WTC11 (cell line): Measurements from ENCODE around the gene HIPK2. TPM values are rescaled to one million over a fixed set of nuclear protein-coding genes. Genes with fewer than 3 reads are reported as not detected.

ENCODE experiments used
- ATAC-seq: fragments of 200-7000 bp; cut with Tn5 transposase; 2 replicates; pipeline ENCODE4 v1.10.0; 2021; ENCODE audit warnings: mild to moderate bottlenecking, moderate library complexity
- CTCF ChIA-PET: fragments of 300-600 bp; sonication (Branson Sonifier 250); formaldehyde crosslinking; loops from one replicate; lab custom pipeline; 2021; ENCODE audit warnings: antibody characterized with exemption; lab: Charles Lee
- POLR2A ChIA-PET: fragments of 350-600 bp; sonication (Branson Sonifier 250); formaldehyde crosslinking; loops from one replicate; lab custom pipeline; 2021; ENCODE audit warnings: antibody characterized with exemption; lab: Charles Lee
- DNase-seq: peaks from one replicate; pipeline ENCODE4 v3.0.0; 2021; ENCODE audit warnings: low spot score
- H3K27ac Mint-ChIP-seq: 2 replicates; pipeline ENCODE4 v1.8.0; 2021; ENCODE audit warnings: mixed read lengths
- H3K27me3 Mint-ChIP-seq: 2 replicates; pipeline ENCODE4 v1.8.0; 2021; ENCODE audit warnings: low read depth, mild to moderate bottlenecking, moderate library complexity, mixed read lengths
- H3K36me3 Mint-ChIP-seq: 2 replicates; pipeline ENCODE4 v1.8.0; 2021; ENCODE audit warnings: mixed read lengths
- H3K4me1 Mint-ChIP-seq: 2 replicates; pipeline ENCODE4 v1.8.0; 2022; ENCODE audit warnings: mixed read lengths
- H3K4me3 Mint-ChIP-seq: 2 replicates; pipeline ENCODE4 v1.8.0; 2021; ENCODE audit warnings: mild to moderate bottlenecking, moderate library complexity, mixed read lengths
- H3K9me3 Mint-ChIP-seq: 2 replicates; pipeline ENCODE4 v1.8.0; 2021; ENCODE audit warnings: mixed read lengths
- FOXP1 ChIP-seq: sonication (generic); formaldehyde crosslinking; IDR thresholded peaks from 2 replicates; pipeline ENCODE4 v1.8.0; 2022; ENCODE audit warnings: missing genetic modification reagents, mild to moderate bottlenecking, moderate library complexity, borderline replicate concordance
- GABPB1 ChIP-seq: sonication (generic); formaldehyde crosslinking; IDR thresholded peaks from 2 replicates; pipeline ENCODE4 v1.8.1; 2023; ENCODE audit warnings: mild to moderate bottlenecking, missing genetic modification reagents
- GRHL2 ChIP-seq: fragments of 250-450 bp; sonication (Bioruptor Pico); IDR thresholded peaks from 2 replicates; pipeline ENCODE4 v1.8.0; 2022; ENCODE audit warnings: mild to moderate bottlenecking, moderate library complexity; ENCODE audit not compliant: insufficient replicate concordance, severe bottlenecking
- NFE2L1 ChIP-seq: sonication (generic); formaldehyde crosslinking; IDR thresholded peaks from 2 replicates; pipeline ENCODE4 v1.8.1; 2023; ENCODE audit warnings: missing genetic modification reagents
- NR2C2 ChIP-seq: sonication (generic); formaldehyde crosslinking; IDR thresholded peaks from 2 replicates; pipeline ENCODE4 v1.8.0; 2022; ENCODE audit warnings: mild to moderate bottlenecking, missing genetic modification reagents
- PRRX2 ChIP-seq: fragments of 250-450 bp; sonication (Bioruptor Pico); IDR thresholded peaks from 2 replicates; pipeline ENCODE4 v1.8.0; 2021; ENCODE audit warnings: mild to moderate bottlenecking
- ZNF232 ChIP-seq: sonication (generic); formaldehyde crosslinking; IDR thresholded peaks from 2 replicates; pipeline ENCODE4 v1.8.0; 2022; ENCODE audit warnings: mild to moderate bottlenecking, missing genetic modification reagents
- ZNF263 ChIP-seq: sonication (generic); formaldehyde crosslinking; IDR thresholded peaks from 2 replicates; pipeline ENCODE4 v1.8.1; 2022; ENCODE audit warnings: low read depth, mild to moderate bottlenecking, moderate library complexity, missing genetic modification reagents
- total RNA-seq: library from RNA; stranded (reverse); gene quantifications from 3 replicates; pipeline ENCODE4 v1.2.3, GENCODE V29; 2021
- TF ChIP-seq, protein P1 (sequence below): sonication (generic); formaldehyde crosslinking; IDR thresholded peaks from 2 replicates; pipeline ENCODE4 v1.8.0; 2023; ENCODE audit warnings: mild to moderate bottlenecking, missing genetic modification reagents
- TF ChIP-seq, protein P2 (sequence below): sonication (generic); formaldehyde crosslinking; IDR thresholded peaks from 2 replicates; pipeline ENCODE4 v1.8.0; 2023; ENCODE audit warnings: missing genetic modification reagents
- TF ChIP-seq, protein P3 (sequence below): sonication (generic); formaldehyde crosslinking; IDR thresholded peaks from 2 replicates; pipeline ENCODE4 v1.8.0; 2023; ENCODE audit warnings: missing genetic modification reagents, mild to moderate bottlenecking, borderline replicate concordance
- TF ChIP-seq, protein P4 (sequence below): sonication (generic); formaldehyde crosslinking; IDR thresholded peaks from 2 replicates; pipeline ENCODE4 v1.8.1; 2023; ENCODE audit warnings: mild to moderate bottlenecking, missing genetic modification reagents
- TF ChIP-seq, protein P5 (sequence below): sonication (generic); formaldehyde crosslinking; IDR thresholded peaks from 2 replicates; pipeline ENCODE4 v1.8.1; 2023; ENCODE audit warnings: mild to moderate bottlenecking, missing genetic modification reagents
- TF ChIP-seq, protein P6 (sequence below): sonication (generic); formaldehyde crosslinking; IDR thresholded peaks from 2 replicates; pipeline ENCODE4 v1.8.1; 2022; ENCODE audit warnings: mild to moderate bottlenecking, moderate library complexity, missing genetic modification reagents
- TF ChIP-seq, protein P7 (sequence below): fragments of 250-450 bp; sonication (Bioruptor Pico); conservative IDR thresholded peaks from 2 replicates; pipeline ENCODE4 v1.9.0; 2021; ENCODE audit warnings: mild to moderate bottlenecking
- TF ChIP-seq, protein P8 (sequence below): sonication (generic); formaldehyde crosslinking; IDR thresholded peaks from 2 replicates; pipeline ENCODE4 v1.8.1; 2022; ENCODE audit warnings: mild to moderate bottlenecking, missing genetic modification reagents, moderate library complexity, borderline replicate concordance
- TF ChIP-seq, protein P9 (sequence below): fragments of 250-450 bp; sonication (Bioruptor Pico); IDR thresholded peaks from 2 replicates; pipeline ENCODE4 v1.9.0; 2021; ENCODE audit warnings: mild to moderate bottlenecking

Gene HIPK2
- total RNA-seq, 1 experiment from 2014 or later: 25.3 TPM

DNA sequence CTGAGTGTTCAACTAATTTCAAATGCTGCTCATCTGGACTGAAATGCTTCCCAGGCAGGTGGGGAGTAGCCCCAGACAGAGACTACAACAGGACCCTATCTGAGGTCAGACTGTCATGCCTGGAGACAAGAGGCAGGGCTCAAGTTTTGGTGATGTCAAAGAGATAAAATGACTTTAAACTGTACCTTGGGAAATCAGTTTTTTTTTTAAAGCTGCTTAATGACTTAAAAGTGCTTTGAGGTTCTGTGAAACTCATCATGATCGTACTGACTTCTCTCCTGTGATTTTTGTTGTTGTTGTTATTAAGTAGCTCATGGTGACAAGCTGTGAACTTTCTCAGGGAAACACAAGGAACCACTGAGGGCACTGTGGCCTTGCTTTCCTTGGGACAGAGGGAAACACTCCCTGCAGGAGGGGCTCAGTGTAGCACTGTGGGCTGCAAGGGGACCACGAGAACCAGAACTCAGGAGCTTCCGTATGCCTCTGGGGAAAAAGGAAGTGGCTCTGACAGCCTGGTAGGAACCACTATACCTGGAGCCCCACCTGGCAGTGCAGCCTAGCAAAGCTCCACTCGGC is 9.5 kb downstream of the HIPK2 start:
- Mint-ChIP-seq H3K4me1 (peaks cover 27% of the 10 kb centered on the region), H3K36me3 (no peaks in the 10 kb centered on the region), H3K27ac (no peak overlapping the region), H3K9me3 (no peaks in the 10 kb centered on the region), H3K27me3 (no peaks in the 10 kb centered on the region), H3K4me3 (no peak overlapping the region)
- ChIA-PET POLR2A (interaction anchor here (0.8 kb wide), 1 partner anchor 237 kb away, joined by 4 read pairs; no protein-coding TSS in a partner anchor), CTCF (interaction anchor here (0.6 to 1.9 kb wide), 5 partner anchors 120 to 642 kb away, joined by 3 to 5 read pairs (median 5); no protein-coding TSS in a partner anchor)
- TF ChIP-seq, protein P1, sequence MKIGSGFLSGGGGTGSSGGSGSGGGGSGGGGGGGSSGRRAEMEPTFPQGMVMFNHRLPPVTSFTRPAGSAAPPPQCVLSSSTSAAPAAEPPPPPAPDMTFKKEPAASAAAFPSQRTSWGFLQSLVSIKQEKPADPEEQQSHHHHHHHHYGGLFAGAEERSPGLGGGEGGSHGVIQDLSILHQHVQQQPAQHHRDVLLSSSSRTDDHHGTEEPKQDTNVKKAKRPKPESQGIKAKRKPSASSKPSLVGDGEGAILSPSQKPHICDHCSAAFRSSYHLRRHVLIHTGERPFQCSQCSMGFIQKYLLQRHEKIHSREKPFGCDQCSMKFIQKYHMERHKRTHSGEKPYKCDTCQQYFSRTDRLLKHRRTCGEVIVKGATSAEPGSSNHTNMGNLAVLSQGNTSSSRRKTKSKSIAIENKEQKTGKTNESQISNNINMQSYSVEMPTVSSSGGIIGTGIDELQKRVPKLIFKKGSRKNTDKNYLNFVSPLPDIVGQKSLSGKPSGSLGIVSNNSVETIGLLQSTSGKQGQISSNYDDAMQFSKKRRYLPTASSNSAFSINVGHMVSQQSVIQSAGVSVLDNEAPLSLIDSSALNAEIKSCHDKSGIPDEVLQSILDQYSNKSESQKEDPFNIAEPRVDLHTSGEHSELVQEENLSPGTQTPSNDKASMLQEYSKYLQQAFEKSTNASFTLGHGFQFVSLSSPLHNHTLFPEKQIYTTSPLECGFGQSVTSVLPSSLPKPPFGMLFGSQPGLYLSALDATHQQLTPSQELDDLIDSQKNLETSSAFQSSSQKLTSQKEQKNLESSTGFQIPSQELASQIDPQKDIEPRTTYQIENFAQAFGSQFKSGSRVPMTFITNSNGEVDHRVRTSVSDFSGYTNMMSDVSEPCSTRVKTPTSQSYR: no peak
- TF ChIP-seq, protein P2, sequence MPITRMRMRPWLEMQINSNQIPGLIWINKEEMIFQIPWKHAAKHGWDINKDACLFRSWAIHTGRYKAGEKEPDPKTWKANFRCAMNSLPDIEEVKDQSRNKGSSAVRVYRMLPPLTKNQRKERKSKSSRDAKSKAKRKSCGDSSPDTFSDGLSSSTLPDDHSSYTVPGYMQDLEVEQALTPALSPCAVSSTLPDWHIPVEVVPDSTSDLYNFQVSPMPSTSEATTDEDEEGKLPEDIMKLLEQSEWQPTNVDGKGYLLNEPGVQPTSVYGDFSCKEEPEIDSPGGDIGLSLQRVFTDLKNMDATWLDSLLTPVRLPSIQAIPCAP (CRISPR knock-in tag): no peak
- TF ChIP-seq NFE2L1 (CRISPR knock-in tag) (no peak), GABPB1 (no peak), ZNF232 (CRISPR knock-in tag) (no peak), GRHL2 (CRISPR knock-in tag) (no peak), NR2C2 (CRISPR knock-in tag) (no peak), FOXP1 (CRISPR knock-in tag) (no peak), ZNF263 (CRISPR knock-in tag) (no peak), PRRX2 (no peak)
- TF ChIP-seq, protein P3, sequence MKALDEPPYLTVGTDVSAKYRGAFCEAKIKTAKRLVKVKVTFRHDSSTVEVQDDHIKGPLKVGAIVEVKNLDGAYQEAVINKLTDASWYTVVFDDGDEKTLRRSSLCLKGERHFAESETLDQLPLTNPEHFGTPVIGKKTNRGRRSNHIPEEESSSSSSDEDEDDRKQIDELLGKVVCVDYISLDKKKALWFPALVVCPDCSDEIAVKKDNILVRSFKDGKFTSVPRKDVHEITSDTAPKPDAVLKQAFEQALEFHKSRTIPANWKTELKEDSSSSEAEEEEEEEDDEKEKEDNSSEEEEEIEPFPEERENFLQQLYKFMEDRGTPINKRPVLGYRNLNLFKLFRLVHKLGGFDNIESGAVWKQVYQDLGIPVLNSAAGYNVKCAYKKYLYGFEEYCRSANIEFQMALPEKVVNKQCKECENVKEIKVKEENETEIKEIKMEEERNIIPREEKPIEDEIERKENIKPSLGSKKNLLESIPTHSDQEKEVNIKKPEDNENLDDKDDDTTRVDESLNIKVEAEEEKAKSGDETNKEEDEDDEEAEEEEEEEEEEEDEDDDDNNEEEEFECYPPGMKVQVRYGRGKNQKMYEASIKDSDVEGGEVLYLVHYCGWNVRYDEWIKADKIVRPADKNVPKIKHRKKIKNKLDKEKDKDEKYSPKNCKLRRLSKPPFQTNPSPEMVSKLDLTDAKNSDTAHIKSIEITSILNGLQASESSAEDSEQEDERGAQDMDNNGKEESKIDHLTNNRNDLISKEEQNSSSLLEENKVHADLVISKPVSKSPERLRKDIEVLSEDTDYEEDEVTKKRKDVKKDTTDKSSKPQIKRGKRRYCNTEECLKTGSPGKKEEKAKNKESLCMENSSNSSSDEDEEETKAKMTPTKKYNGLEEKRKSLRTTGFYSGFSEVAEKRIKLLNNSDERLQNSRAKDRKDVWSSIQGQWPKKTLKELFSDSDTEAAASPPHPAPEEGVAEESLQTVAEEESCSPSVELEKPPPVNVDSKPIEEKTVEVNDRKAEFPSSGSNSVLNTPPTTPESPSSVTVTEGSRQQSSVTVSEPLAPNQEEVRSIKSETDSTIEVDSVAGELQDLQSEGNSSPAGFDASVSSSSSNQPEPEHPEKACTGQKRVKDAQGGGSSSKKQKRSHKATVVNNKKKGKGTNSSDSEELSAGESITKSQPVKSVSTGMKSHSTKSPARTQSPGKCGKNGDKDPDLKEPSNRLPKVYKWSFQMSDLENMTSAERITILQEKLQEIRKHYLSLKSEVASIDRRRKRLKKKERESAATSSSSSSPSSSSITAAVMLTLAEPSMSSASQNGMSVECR (CRISPR knock-in tag): no peak
- TF ChIP-seq, protein P4, sequence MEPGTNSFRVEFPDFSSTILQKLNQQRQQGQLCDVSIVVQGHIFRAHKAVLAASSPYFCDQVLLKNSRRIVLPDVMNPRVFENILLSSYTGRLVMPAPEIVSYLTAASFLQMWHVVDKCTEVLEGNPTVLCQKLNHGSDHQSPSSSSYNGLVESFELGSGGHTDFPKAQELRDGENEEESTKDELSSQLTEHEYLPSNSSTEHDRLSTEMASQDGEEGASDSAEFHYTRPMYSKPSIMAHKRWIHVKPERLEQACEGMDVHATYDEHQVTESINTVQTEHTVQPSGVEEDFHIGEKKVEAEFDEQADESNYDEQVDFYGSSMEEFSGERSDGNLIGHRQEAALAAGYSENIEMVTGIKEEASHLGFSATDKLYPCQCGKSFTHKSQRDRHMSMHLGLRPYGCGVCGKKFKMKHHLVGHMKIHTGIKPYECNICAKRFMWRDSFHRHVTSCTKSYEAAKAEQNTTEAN: no peak
- TF ChIP-seq, protein P5, sequence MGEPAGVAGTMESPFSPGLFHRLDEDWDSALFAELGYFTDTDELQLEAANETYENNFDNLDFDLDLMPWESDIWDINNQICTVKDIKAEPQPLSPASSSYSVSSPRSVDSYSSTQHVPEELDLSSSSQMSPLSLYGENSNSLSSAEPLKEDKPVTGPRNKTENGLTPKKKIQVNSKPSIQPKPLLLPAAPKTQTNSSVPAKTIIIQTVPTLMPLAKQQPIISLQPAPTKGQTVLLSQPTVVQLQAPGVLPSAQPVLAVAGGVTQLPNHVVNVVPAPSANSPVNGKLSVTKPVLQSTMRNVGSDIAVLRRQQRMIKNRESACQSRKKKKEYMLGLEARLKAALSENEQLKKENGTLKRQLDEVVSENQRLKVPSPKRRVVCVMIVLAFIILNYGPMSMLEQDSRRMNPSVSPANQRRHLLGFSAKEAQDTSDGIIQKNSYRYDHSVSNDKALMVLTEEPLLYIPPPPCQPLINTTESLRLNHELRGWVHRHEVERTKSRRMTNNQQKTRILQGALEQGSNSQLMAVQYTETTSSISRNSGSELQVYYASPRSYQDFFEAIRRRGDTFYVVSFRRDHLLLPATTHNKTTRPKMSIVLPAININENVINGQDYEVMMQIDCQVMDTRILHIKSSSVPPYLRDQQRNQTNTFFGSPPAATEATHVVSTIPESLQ (CRISPR knock-in tag): no peak
- TF ChIP-seq, protein P6, sequence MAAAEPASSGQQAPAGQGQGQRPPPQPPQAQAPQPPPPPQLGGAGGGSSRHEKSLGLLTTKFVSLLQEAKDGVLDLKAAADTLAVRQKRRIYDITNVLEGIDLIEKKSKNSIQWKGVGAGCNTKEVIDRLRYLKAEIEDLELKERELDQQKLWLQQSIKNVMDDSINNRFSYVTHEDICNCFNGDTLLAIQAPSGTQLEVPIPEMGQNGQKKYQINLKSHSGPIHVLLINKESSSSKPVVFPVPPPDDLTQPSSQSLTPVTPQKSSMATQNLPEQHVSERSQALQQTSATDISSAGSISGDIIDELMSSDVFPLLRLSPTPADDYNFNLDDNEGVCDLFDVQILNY: no peak
- TF ChIP-seq, protein P7, sequence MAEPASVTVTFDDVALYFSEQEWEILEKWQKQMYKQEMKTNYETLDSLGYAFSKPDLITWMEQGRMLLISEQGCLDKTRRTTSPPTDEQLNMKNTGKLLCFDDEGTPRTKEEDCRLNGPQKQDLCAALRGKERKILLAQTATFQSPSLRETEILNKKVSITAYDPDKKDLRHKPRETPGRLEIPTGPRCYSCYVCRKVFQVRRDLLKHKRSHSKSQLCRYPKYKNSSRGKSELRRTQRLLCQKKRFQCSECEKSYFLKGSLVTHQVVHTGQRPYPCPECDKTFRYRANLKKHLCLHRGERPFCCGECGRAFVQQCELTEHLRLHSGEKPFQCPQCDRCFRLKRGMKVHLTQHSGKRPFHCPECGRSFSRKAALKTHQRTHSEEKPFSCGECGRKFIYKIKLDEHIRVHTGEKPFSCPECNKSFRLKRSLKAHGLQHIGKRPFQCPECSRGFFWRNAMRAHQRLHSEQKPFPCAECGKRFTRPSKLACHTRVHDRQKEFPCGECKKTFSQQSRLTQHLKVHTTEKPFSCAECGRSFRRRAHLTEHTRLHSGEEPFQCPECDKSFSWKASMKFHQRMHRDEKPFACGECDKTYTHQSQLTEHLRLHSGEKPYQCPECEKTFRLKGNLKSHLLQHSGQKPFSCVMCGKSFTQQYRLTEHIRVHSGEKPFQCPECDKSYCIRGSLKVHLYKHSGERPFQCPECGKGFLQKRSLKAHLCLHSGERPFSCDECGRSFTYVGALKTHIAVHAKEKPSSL (CRISPR knock-in tag): no peak
- TF ChIP-seq, protein P8, sequence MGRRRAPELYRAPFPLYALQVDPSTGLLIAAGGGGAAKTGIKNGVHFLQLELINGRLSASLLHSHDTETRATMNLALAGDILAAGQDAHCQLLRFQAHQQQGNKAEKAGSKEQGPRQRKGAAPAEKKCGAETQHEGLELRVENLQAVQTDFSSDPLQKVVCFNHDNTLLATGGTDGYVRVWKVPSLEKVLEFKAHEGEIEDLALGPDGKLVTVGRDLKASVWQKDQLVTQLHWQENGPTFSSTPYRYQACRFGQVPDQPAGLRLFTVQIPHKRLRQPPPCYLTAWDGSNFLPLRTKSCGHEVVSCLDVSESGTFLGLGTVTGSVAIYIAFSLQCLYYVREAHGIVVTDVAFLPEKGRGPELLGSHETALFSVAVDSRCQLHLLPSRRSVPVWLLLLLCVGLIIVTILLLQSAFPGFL (CRISPR knock-in tag): no peak
- TF ChIP-seq, protein P9, sequence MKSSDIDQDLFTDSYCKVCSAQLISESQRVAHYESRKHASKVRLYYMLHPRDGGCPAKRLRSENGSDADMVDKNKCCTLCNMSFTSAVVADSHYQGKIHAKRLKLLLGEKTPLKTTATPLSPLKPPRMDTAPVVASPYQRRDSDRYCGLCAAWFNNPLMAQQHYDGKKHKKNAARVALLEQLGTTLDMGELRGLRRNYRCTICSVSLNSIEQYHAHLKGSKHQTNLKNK (CRISPR knock-in tag): no peak
- DNase-seq: no peak
- 0 out of 2 replicates have a peak, but pooled peaks have one; percentile 32 for ATAC-seq
